Inflammatory macrophage (primary cell): Measurements from ENCODE around the gene LCORL.

Experiments
- DNase-seq, 2 donors: peaks; one replicate each; pipeline ENCODE4 v3.0.0-alpha.2; 2020 to 2022

The LCORL gene

DNA sequence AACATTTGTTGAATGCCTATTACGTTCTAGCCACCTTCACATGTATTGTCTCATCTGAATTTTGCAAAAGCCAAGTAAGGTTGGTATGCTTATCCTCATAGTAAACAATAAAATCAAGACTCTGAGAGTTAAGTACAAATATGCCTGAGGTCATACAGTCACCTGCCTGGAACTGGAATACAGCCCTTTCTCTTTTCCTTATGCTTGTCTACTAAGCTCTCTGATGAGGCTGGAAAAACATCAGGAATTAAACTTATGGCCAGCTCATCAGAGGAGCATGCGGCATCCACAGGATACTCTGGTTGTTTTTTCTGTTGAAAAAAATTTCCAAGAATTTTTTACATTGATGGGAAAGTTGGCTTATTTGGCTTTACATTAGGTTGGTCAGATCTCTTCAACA lies 175.3 kb downstream of the LCORL start:
- DNase-seq = no peak

DNA sequence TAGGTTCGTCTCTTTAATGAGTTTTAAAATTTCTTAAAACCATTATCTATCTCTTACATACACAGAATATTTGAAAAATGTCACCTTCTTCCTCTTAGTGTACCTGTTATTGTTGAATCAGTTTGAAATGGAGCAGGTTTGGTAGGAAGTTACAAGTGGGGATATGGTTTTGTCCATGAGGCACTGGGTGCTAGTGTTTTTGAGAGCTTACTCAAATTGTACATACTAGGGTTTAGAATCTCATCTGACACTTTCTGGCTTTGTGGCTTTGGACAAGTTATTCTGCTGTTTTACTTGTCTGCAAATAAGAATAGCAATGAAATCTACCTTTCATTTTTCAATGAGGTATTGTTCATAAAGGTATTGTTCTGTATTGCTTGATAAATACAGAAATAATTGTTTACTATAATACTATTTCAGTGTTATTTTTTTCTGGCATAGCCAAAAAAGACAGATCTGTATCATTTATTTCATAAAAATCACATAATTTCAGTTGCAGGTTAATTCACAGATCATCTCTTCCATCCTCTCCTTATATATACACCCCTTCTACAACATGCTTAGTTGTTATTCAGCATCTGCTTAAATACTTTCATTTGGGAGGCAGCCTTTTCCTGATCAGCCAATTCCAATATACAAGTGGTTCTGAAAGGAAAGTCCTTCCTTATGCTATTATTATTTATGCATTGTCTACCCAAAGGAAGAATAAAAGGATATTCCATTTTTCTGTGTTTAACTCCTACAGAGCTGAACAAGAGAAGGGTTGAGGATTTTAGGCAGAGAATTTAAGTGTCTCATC lies 197.5 kb downstream of the LCORL start:
- DNase-seq = no peak

DNA sequence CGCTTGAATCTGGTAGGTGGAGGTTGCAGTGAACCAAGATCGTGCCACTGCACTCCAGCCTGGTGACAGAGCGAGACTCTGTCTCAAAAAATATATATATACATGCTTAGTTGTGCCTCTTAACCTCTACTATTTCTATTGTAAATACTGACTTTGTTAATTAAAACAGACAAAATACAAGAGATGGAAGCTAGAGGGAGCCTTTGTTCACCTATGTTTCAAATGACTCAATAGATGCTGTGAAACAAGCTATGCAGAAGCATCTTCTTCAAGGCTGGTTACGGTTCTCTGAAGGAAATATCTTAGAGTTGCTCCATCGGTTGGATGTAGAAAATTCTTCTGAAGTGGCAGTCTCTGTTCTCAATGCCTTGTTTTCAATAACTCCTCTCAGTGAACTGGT lies 204.5 kb downstream of the LCORL start:
- DNase-seq = peak; percentile 60 to 73

DNA sequence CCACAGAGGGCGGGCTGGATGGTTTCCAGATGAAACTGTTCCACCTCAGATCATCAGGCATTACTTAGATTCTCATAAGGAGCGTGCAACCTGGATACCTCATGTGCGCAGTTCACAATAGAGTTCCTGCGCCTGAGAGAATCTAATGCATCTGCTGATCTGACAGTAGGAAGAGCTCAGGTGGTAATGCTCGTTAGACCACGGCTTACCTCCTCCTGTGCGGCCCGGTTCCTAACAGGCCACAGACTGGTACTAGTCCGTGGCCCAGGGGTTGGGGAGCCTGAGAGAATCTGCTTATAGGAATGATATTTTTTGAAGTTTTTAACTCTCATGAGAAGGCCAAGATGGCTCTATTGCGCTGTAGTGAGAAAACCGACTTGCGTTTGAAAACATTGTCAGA lies 205.4 kb downstream of the LCORL start:
- no peak for DNase-seq

DNA sequence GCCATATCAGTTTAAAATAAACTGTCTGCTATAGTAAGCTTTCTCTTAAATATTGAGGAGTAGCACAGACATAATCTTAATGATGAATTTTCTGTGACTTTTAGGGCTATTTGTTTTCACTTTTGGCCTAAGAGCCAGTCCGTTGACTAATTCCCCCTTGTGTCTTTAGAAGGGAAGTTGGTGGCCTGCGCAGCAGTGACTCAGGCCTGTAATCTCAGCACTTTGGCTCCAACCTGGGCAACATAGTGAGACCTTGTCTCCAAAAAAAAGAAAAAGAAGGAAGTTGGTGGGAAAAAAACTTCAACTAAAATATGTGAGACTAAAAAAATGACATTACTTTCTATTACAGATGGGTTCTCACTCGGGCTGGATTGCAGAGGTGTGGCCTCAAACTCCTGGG lies 207.4 kb downstream of the LCORL start:
- DNase-seq = peak; percentile 67 to 71

DNA sequence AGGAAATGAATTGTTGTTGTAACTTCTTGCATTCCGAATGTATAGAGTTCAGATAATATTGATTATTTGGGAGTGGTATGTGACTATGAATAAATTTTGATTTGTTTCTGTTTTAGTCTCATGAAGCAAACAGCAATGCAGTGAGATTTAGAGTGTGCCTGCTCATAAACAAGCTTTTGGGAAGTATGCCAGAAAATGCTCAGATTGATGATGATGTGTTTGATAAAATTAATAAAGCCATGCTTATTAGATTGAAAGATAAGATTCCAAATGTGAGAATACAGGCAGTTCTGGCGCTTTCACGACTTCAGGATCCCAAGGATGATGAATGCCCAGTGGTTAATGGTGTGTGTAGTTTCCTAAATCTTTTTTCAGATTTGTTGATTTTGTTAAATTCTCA lies 208.8 kb downstream of the LCORL start:
- DNase-seq = no peak

DNA sequence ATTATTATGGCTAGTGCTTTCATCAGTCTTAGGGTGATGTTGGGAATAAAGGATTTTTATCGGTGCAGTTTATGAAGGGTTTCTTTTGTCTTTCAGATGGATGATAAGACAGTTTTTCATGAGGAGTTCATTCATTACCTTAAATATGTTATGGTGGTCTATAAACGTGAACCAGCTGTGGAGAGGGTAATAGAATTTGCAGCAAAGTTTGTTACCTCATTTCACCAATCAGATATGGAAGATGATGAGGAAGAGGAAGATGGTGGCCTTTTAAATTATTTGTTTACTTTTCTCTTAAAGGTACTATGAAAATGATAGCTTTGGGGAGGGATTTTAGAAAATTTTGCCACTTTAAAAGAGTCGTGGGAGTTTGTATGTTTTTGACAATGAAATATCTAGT lies 209.4 kb downstream of the LCORL start:
- no peak for DNase-seq

DNA sequence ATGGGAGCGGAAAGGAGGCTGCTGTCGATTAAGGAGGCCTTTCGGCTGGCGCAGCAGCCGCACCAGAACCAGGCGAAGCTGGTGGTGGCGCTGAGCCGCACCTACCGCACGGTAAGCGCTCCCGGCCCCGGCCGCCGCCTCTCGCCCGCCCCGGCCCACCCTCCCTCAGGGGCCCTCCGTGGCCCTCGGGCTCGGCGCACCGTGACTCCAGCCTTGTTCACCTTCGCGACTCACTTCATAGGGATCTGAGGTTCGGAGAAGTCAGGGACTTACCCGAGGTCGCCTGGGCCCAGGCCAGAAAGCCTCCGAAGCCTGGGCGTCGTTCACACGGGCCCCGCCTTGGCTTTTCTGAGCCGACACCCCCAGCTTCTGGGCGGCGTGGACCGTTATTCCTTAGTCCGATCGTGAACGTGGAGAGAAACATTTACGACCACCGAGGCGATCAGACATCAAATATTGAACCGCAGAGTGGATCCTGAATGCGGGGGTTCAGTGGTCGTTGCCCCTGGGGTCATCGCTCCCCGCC lies 210.4 kb downstream of the LCORL start:
- DNase-seq = no peak

DNA sequence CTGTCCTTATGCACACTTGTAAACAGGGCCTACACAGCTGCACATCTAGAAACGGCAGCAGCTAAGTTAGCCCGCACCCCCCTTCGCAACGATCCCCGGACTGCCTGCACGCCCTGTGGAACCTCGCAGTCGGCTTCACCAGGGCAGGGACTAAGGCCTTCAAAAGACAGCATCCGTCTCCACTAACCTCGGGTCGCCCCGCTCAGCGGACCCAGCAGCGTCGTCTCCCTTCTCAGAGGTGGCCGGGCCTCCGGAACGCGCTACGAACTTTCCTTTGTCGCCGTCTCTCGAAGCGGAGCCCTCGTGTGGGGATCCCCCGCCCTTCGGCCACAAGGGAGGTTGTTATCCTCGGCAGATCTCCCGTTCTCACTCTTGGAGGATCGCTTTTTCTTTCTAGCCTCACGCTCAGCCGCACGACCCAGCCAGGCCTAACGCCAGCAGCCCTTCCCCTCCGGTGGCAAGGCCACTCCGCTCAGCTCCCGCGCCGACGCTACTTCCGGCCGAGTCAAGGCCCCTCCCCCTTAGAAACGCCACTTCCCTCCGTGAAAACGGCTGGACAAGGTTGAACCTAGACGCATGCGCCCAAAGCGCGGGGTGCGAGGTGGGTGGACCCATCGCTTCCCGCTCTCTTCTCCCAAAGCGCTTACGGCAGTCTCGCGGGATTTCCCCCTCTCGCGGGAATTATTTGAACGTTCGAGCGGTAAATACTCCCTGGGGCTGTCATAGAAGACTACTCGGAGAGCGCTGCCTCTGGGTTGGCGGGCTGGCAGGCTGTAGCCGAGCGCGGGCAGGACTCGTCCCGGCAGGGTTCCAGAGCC lies 211.1 kb downstream of the LCORL start, which contains the start of the genes DCAF16 and NCAPG:
Gene DCAF16, minus strand, starts transcription at position 498 of the 818 bp plus-strand sequence. CDS start 6,616 bp downstream, outside the sequence.
Gene NCAPG, plus strand, starts transcription at position 720 of the 818 bp plus-strand sequence. CDS start 99 bp downstream, outside the sequence.
- DNase-seq = peak; percentile 100

DNA sequence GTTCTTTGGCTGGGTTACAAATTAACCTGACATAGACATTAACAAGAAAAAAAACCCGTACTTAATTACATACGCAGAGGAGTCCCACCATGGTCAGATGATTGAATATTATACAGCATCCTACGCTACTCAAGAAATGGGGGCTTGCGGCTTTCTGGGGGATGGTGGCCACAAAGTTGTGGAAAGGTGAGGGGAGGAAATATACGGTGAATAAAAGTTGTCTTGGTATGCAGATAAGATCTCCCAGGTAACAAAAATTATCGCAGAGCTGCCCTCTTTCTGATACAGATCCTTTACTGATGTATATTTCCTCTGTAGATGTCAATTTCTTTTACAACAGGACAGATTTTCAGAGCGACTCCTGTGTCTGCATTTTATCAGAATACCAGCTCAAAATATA lies 211.9 kb downstream of the LCORL start:
- DNase-seq = no peak

DNA sequence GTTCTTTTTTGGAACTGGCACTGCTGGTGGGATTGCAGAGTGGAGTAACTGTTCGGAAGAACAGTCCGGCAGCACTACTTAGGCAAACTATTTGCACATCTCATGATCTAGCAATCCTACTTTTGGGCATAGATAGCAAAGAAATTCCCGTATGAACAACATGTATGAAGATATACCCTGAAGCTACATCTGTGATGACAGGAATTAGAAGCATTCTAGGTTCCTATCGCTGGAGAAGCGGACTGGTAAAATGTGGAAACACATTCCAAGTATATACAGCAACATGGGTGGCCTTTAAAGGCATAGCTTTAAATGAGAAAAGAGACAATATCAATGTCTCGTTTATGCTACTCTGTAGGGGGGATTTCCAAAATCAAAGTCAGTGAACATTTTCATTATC lies 214.1 kb downstream of the LCORL start:
- no peak for DNase-seq

DNA sequence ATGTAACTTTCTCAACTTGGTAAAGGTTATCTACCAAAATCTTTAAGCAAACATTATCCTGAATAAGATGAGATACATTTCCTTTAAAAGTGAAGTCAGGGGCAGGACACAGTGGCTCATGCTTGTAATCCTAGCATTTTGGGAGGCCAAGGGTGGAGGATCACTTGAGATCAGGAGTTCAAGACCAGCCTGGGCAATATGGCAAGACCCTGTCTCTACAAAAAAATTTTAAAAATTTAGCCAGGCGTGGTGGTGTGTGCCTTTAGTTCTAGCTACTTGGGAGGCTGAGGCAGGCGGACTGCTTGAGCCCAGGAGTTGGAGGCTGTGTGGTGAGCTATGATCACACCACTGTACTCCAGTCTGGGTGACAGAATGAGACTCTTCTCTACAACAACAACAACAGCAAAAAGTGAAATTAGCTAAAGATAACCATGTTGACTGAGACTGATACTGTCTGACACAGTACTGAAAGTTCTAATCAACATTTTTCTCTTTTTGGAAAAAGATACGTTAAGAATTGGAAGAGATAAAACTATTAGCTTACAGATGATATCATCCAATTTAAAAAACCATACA lies 215.9 kb downstream of the LCORL start:
- DNase-seq = no peak

DNA sequence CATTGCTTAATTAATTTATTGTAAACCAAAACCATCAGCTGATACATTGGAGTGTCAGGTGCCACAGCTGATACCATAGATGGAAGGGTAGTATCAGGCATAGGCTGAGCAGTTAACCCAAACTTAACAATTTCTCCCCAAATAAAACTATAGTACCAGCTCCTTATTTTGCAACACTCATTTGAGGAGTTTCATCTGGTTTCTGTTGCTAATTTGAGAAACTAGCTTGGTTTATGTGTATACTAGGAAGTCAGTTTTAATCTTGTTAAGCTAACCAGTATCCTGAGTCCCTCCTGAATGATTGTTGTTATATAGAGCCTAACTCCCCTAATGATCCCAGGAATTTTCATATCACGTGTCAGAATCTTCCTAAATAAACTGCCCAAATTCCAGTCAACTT lies 223.7 kb downstream of the LCORL start:
- DNase-seq = no peak

DNA sequence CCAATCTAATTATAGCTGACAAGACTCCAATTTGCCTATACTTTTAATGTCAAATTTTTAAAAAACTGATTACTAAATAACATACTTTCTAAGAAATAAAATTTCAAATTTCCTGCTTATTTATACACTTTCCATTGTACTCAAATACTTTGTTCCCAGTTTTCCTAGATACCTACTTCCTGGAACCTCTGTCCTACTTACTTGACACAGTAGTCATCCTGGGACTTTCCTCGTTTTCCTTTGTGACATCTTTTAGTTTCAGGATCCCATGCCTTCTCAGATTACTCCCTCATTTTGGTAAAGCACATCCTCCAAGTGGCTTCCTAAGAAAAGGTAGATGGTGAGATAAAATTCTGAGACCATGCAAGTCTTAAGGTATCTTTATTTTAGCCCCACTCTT lies 226.8 kb downstream of the LCORL start:
- DNase-seq = no peak
